NCI-H1694 (cell line): ENCODE measurements around the gene GSTA2.
"Not testable (repeated sequence)": the region's sequence is repeated elsewhere in the genome, so short reads cannot be mapped to it uniquely, and the experiment has no call there.

Experiments
- DNase-seq: peaks from one replicate; lab custom pipeline; 2025; lab: John Stamatoyannopoulos, UW

The GSTA2 gene

DNA sequence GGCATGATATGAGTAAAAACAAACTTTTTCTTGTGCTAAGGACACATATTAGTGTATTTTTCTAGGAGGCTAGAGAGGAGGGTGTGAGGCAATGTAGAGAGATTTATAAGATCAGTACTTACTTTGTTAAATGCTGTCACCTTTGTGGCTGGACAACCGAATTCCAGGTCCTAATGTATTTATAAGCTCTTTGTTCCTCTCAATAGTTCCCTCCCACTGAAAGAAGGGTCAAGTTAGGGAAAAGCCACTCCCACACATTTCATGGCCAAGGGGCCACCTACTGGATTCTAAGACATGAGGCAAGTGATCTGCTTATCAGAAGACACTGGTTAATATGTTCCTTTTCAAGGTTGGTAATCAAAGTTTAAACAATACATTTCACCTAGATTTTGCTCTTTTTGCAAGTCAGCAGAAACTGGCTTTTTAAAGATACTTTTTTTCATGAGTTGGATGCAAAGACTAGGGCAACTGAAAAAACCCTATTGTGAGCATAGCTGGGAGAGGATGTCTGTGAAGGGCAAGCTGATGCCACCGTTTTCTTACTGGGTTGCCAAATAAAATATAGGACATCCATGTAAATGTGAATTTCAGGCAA lies at the start of gene GSTA2:
GSTA2 (minus strand) TSS at position 154 of the 595 bp plus-strand sequence. CDS start 5,528 bp downstream, outside the sequence.
- not testable (repeated sequence) for DNase-seq

- DNase-seq = not testable (repeated sequence)
These were observed 46.5 kb upstream of the GSTA2 start for GRCh38 chr6:52809777-52810176.

GRCh38 chr6:52808660-52809059 lies 45.4 kb upstream of the GSTA2 start:
- DNase-seq = no peak

DNA sequence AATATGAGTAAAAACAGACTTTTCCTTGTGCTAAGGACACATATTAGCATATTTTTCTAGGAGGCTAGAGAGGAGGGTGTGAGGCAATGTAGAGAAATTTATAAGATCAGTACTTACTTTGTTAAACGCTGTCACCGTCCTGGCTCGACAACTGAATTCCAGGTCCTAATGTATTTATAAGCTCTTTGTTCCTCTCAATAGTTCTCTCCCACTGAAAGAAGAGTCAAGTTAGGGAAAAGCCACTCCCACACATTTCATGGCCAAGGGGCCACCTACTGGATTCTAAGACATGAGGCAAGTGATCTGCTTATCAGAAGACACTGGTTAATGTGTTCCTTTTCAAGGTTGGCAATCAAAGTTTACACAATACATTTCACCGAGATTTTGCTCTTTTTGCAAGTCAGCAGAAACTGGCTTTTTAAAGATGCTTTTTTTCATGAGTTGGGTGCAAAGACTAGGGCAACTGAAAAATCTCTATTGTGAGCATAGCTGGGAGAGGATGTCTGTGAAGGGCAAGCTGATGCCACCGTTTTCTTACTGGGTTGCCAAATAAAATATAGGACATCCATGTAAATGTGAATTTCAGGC lies 40.5 kb upstream of the GSTA2 start, which contains the start of gene GSTA1:
GSTA1 (minus strand) TSS at position 149 of the 588 bp plus-strand sequence. CDS start 4,549 bp downstream, outside the sequence.
- DNase-seq = not testable (repeated sequence)

GRCh38 chr6:52802806-52803205 lies 39.5 kb upstream of the GSTA2 start:
- DNase-seq = no peak

- DNase-seq = no peak
These were observed 38.0 kb upstream of the GSTA2 start for GRCh38 chr6:52801188-52801841.

GRCh38 chr6:52799272-52799671 lies 36.0 kb upstream of the GSTA2 start:
- DNase-seq = not testable (repeated sequence)

GRCh38 chr6:52794366-52794765 lies 31.1 kb upstream of the GSTA2 start:
- not testable (repeated sequence) for DNase-seq

DNA sequence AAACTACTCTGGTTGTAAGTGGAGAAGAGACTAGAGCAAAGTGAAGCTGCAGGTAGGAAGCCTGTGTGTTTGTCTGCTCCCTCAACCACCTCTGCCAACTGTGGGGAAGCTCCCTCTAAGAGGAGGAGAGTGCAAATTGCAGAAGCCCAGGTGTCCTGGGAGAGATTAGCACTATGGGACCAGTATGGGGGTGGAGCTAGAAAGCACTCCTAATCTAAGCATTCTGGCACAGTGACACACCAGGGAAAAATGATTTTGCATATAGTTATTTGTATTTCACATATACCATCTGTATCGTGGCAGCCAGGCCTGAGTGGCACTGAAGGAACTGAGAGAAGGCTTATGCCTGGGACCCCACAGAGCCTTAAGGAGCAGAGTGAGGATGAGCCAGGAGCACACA lies 27.6 kb upstream of the GSTA2 start:
- no peak for DNase-seq

- DNase-seq = not testable (repeated sequence)
These were observed 26.4 kb upstream of the GSTA2 start for GRCh38 chr6:52789658-52790057.

GRCh38 chr6:52788478-52788877 lies 25.2 kb upstream of the GSTA2 start:
- no peak for DNase-seq

- no peak for DNase-seq
These were observed 24.6 kb upstream of the GSTA2 start for GRCh38 chr6:52787917-52788316.

GRCh38 chr6:52786249-52786956 lies 23.1 kb upstream of the GSTA2 start:
- DNase-seq = no peak

DNA sequence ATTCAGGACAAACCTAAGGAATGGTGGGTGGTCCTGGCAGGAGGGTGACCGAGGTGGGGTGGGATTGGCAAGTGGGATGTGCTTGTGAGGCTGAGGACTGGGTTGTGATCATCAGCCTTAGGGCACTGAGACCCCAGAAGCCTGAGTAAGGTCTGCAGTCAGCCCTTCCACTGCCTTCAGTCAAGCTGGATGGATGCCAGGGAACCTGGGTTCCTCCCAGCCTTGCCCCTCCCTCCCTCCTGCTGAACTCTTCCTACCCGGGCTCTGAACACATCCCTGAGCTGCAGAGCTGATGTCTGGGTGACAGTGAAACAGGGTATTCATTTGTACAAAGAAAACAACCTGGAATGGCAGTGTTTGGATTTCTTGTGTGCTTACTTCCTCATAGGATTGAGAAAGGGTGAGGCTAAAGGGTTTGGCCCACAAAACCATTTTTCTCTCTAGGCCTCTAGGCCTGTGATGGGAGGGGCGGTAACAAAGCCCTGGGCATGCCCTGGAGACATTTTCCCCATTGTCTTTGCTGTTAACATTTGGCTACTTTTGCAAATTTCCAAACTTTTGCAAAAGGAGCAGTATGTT lies 19.5 kb upstream of the GSTA2 start:
- not testable (repeated sequence) for DNase-seq

DNA sequence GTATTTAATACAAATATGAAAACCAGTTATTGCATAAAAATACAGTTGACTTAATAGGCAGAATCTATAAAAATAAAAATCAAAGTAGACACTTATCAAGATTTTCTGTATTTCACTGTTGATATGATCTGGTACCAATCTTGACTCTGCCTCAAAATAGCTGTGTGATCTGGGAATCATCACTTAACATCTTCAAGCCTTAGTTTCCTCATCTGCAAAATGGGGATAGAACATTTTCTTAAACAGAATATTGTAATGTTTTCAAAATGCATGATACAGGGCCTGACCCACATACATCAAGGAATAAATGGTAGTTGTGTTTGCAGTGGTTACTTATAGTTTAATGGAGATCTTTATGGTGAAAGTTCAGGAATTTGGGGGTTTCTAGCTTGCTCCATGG lies 18.9 kb upstream of the GSTA2 start:
- not testable (repeated sequence) for DNase-seq

DNA sequence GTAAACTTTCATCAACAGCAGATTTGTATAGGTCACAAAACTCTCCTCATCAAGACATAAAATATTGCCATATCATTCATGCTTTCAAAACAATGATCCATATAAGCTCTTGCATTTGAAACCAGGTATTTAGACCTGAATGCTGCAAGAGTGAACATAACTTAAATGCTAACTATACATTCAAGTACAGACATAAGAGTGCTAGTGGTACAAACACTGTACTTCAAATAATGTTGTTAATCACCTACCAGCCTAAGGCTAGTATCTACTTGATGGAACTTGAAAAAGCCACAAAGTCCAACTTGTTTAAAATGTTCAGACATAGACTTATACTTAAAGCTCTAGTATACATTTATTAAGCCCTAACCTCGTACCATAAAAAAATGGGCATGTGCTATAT lies 16.0 kb upstream of the GSTA2 start:
- DNase-seq = no peak

DNA sequence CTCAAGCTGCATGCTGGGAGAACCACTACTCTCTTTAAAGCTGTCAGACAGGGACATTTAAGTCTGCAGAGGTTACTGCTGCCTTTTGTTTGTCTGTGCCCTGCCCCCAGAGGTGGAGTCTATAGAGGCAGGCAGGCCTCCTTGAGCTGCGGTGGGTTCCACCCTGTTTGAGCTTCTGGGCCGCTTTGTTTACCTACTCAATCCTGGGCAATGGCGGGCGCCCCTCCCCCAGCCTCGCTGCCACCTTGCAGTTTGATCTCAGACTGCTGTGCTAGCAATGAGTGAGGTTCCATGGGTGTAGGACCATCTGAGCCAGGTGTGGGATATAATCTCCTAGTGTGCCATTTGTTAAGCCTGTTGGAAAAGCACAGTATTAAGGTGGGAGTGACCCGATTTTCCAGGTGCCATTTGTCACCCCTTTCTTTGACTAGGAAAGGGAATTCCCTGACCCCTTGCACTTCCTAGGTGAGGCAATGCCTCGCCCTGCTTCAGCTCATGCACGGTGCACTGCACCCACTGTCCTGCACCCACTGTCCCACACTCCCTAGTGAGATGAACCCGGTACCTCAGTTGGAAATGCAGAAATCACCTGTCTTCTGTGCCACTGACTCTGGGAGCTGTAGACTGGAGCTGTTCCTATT lies 13.6 kb upstream of the GSTA2 start:
- DNase-seq = not testable (repeated sequence)

DNA sequence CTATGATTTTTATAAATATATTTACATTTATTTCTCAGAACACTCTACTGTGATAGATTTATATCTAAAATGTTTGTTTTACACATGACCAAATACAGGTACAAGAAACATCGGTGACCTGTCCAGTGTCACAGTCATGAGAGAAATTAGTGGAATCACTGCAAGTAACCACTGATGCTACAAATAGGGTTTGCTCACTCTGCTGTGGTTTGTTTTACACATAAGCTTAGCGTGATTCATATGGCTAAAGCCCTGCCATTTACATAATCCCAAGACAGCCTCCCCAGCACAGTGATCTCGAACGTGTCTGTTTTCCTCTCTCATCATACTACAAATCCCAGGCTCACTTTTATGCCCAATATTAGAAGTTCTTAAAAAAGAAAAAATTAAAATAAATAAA lies 6.1 kb upstream of the GSTA2 start:
- not testable (repeated sequence) for DNase-seq

GRCh38 chr6:52767658-52768057 lies 4.4 kb upstream of the GSTA2 start:
- DNase-seq = not testable (repeated sequence)

- DNase-seq = not testable (repeated sequence)
These were observed 1.4 kb downstream of the GSTA2 start for GRCh38 chr6:52761673-52762491.
